SU-DHL-6 (cell line): ENCODE results near the gene CADM2.

ENCODE experiments used
- H2AFZ ChIP-seq: fragments of 200-600 bp; sonication (generic); 2 replicates; pipeline ENCODE4 v1.6.1; 2014; ENCODE audit warnings: low read depth, mild to moderate bottlenecking, moderate library complexity, mixed read lengths, antibody characterized with exemption, low read length; ENCODE audit not compliant: severe bottlenecking
- H3F3A ChIP-seq: fragments of 200-600 bp; shearing (Covaris generic); 2 replicates; pipeline ENCODE4 v1.6.0; 2016; ENCODE audit warnings: antibody characterized with exemption, mild to moderate bottlenecking; ENCODE audit not compliant: insufficient read depth
- H3K27ac ChIP-seq: fragments of 200-600 bp; sonication (generic); 2 replicates; pipeline ENCODE4 v1.5.1; 2016; ENCODE audit warnings: low read depth, mild to moderate bottlenecking, low read length, moderate library complexity, mixed read lengths
- H3K27me3 ChIP-seq: fragments of 200-600 bp; sonication (generic), shearing (Covaris generic); 2 replicates; pipeline ENCODE4 v1.6.0; 2014; ENCODE audit warnings: mild to moderate bottlenecking, low read length
- H3K36me3 ChIP-seq: fragments of 200-600 bp; sonication (generic); 2 replicates; pipeline ENCODE4 v1.6.1; 2014; ENCODE audit warnings: mild to moderate bottlenecking, low read length, mixed read lengths
- H3K4me2 ChIP-seq: fragments of 300-600, 200-600 bp; shearing (Covaris generic), sonication (generic); 2 replicates; pipeline ENCODE4 v1.6.0; 2014; ENCODE audit warnings: low read length, low read depth, mild to moderate bottlenecking; ENCODE audit not compliant: poor library complexity, severe bottlenecking
- H3K4me3 ChIP-seq: fragments of 200-600 bp; sonication (generic); 2 replicates; pipeline ENCODE4 v1.5.1; 2014; ENCODE audit warnings: antibody characterized with exemption, low read length, mild to moderate bottlenecking, mixed read lengths; ENCODE audit not compliant: insufficient read depth, poor library complexity, severe bottlenecking
- H3K79me2 ChIP-seq: fragments of 200-600 bp; sonication (generic); 2 replicates; pipeline ENCODE4 v1.6.1; 2014; ENCODE audit warnings: mild to moderate bottlenecking, low read length, moderate library complexity; ENCODE audit not compliant: insufficient read depth
- H3K9ac ChIP-seq: fragments of 200-600 bp; sonication (generic); 2 replicates; pipeline ENCODE4 v1.7.0; 2014; ENCODE audit warnings: mild to moderate bottlenecking, low read length
- H3K9me2 ChIP-seq: fragments of 200-600 bp; sonication (generic); replicated peaks from 2 replicates; pipeline ENCODE4 v1.6.1; 2014; ENCODE audit warnings: low read length; ENCODE audit not compliant: insufficient read depth
- H3K9me3 ChIP-seq: fragments of 200-600 bp; sonication (generic); 2 replicates; pipeline ENCODE4 v1.6.1; 2014; ENCODE audit warnings: low read length, mixed read lengths; ENCODE audit not compliant: insufficient read depth
- H4K20me1 ChIP-seq: fragments of 200-600 bp; sonication (generic); 2 replicates; pipeline ENCODE4 v1.6.1; 2014; ENCODE audit warnings: low read depth, mild to moderate bottlenecking, antibody characterized with exemption, low read length, moderate library complexity, mixed read lengths
- EZH2phosphoT487 ChIP-seq: fragments of 200-600 bp; sonication (generic), shearing (Covaris generic); conservative IDR thresholded peaks from 2 replicates; pipeline ENCODE4 v1.6.1; 2018; ENCODE audit warnings: mild to moderate bottlenecking, antibody characterized with exemption, low read length, moderate library complexity, mixed read lengths
- TF ChIP-seq, protein P1 (sequence below): fragments of 200-600 bp; sonication (generic); IDR thresholded peaks from one replicate; pipeline ENCODE4 v1.5.1; 2017; ENCODE audit warnings: antibody characterized with exemption, mild to moderate bottlenecking, low read length, moderate library complexity; ENCODE audit not compliant: insufficient read depth, poor library complexity, severe bottlenecking

Gene CADM2

DNA sequence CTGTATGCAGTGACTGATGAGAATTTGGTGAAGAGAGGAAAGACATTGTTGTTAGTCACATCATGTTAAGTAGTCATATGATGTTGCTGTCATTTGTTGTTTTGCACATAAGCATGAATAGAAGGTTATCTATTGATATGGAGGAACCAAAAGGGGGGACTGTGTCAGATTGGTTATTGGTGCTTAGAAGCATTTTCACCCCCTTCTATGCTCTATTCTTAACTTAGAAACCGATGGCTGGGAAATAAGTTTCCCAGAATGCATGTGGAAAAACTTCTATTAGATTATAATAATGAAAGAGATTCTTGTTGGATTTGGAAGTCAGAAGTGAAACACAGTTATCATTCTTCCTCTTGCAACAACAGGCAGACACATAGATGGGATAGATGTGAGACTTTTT is 33.2 kb upstream of the CADM2 start:
- no peaks in the 10 kb centered on the region for H3K9me2 ChIP-seq
- no peaks in the 10 kb centered on the region for H3K9me3 ChIP-seq
- TF ChIP-seq EZH2phosphoT487: no peak
- H3K27me3 ChIP-seq: no peaks in the 10 kb centered on the region
- H3K27ac ChIP-seq: no peak overlapping the region
- no peak overlapping the region for H2AFZ ChIP-seq
- no peaks in the 10 kb centered on the region for H4K20me1 ChIP-seq
- H3F3A ChIP-seq: no peaks in the 10 kb centered on the region
- H3K4me2 ChIP-seq: no peak overlapping the region
- peaks cover 3% of the 10 kb centered on the region; the same call in 1 of the 2 replicates for H3K36me3 ChIP-seq
- no peaks in the 10 kb centered on the region for H3K79me2 ChIP-seq
- no peak overlapping the region for H3K4me3 ChIP-seq
- no peak overlapping the region for H3K9ac ChIP-seq

DNA sequence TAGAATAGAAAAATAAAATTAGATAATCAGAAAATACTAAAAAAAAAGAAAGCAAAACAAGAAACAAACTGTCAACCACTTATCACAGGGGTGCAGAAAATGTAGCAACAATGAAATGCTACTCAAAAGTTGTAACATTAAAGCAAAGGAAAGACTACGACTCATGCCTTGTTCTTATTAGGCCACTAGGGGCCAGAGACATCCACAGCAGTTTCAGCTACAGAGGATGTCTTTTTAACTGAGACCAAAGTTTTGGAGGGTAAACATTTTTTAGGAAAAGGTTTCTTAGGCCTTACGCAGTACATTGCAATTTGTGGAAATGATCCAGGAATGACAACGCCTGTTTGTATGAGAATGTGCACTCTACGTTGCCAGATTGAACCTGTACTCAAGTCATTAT is 15.4 kb upstream of the CADM2 start:
- Histone ChIP-seq H3K36me3 (no peaks in the 10 kb centered on the region), H3K9me3 (no peaks in the 10 kb centered on the region), H2AFZ (no peak overlapping the region), H3K9ac (no peak overlapping the region), H3K79me2 (no peaks in the 10 kb centered on the region), H3K4me3 (no peak overlapping the region), H3K27me3 (no peaks in the 10 kb centered on the region), H3F3A (no peaks in the 10 kb centered on the region), H3K27ac (no peak overlapping the region), H3K4me2 (no peak overlapping the region), H3K9me2 (no peaks in the 10 kb centered on the region), H4K20me1 (no peaks in the 10 kb centered on the region)
- TF ChIP-seq, protein P1, sequence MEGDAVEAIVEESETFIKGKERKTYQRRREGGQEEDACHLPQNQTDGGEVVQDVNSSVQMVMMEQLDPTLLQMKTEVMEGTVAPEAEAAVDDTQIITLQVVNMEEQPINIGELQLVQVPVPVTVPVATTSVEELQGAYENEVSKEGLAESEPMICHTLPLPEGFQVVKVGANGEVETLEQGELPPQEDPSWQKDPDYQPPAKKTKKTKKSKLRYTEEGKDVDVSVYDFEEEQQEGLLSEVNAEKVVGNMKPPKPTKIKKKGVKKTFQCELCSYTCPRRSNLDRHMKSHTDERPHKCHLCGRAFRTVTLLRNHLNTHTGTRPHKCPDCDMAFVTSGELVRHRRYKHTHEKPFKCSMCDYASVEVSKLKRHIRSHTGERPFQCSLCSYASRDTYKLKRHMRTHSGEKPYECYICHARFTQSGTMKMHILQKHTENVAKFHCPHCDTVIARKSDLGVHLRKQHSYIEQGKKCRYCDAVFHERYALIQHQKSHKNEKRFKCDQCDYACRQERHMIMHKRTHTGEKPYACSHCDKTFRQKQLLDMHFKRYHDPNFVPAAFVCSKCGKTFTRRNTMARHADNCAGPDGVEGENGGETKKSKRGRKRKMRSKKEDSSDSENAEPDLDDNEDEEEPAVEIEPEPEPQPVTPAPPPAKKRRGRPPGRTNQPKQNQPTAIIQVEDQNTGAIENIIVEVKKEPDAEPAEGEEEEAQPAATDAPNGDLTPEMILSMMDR: no peak
- TF ChIP-seq EZH2phosphoT487: no peak

DNA sequence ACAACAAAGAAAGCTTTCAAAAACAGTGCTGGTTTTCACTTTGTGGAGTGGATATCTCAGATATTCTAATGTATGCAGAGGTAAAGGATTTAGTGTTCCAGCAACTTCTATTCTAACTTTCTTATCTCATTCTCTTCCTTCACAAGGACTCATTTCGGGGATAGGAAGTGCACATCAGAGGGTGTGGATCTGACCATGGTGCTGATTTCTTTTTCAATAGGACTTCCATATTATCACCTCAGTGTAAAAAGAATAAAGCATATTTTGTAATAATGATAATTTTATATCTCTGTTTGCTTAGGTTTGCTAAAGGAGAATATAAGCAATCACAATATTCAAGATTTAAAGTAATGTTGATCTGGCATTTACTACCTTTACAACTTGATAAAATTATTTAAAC is 12.5 kb upstream of the CADM2 start:
- Histone ChIP-seq H3K9me3 (no peaks in the 10 kb centered on the region), H3K9me2 (no peaks in the 10 kb centered on the region), H3F3A (no peaks in the 10 kb centered on the region), H3K27ac (no peak overlapping the region), H3K9ac (no peak overlapping the region), H3K4me3 (no peak overlapping the region), H4K20me1 (no peaks in the 10 kb centered on the region), H3K79me2 (no peaks in the 10 kb centered on the region), H3K36me3 (no peaks in the 10 kb centered on the region), H3K27me3 (no peaks in the 10 kb centered on the region), H3K4me2 (no peak overlapping the region), H2AFZ (no peak overlapping the region)
- TF ChIP-seq EZH2phosphoT487: no peak
- TF ChIP-seq, protein P1: no peak

DNA sequence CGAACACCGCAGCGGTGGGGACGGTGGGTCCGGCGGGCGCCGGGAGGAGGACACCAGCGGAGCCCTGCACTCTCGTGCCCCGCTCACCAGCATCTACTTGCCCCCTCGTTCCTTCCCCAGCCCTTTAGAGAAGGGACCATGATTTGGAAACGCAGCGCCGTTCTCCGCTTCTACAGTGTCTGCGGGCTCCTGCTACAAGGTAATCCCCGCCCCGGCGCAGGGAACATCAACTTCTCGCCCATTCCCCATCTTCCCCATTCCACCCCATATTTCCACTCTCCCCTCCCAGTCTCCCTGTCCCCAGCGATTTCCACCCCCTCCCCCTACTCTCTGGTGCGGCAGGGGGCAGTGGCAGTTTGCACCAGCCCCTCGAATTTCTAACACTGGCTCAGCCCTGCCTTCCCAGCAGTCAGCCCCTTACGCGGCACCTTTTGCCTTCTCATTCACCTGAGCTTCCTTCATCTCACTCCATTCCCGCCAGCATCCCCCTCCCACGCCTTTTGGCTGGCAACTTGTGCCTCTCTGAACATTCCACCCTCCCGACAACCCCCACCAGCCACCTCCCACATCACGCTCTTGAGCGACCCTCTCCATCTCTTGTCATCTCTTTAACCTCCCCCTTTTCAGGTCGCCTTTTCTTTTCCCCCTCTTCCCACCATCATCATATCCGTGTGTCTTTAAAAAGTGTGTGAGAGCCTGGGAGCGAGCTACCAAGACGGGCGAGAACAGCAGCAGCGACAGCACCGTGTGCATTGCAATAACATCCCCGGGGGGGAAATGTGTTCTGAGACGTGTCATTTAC is 882 bp downstream of the CADM2 start:
- H2AFZ ChIP-seq: no peak overlapping the region
- no peak overlapping the region for H3K4me3 ChIP-seq
- no peaks in the 10 kb centered on the region for H3F3A ChIP-seq
- H3K9me2 ChIP-seq: no peaks in the 10 kb centered on the region
- no peak overlapping the region for H3K4me2 ChIP-seq
- no peak overlapping the region for H3K27ac ChIP-seq
- no peaks in the 10 kb centered on the region for H3K27me3 ChIP-seq
- no peaks in the 10 kb centered on the region for H3K9me3 ChIP-seq
- H3K79me2 ChIP-seq: no peaks in the 10 kb centered on the region
- no peak for TF ChIP-seq EZH2phosphoT487
- TF ChIP-seq, protein P1: no peak
- H3K9ac ChIP-seq: no peak overlapping the region
- H3K36me3 ChIP-seq: no peaks in the 10 kb centered on the region
- no peaks in the 10 kb centered on the region for H4K20me1 ChIP-seq
